NK-92 (cell line): Measurements from ENCODE around the gene CTIF.

ENCODE experiments used
- DNase-seq: peaks from one replicate; lab custom pipeline; 2025; ENCODE audit not compliant: unreplicated experiment; lab: John Stamatoyannopoulos, UW

Gene CTIF

DNA sequence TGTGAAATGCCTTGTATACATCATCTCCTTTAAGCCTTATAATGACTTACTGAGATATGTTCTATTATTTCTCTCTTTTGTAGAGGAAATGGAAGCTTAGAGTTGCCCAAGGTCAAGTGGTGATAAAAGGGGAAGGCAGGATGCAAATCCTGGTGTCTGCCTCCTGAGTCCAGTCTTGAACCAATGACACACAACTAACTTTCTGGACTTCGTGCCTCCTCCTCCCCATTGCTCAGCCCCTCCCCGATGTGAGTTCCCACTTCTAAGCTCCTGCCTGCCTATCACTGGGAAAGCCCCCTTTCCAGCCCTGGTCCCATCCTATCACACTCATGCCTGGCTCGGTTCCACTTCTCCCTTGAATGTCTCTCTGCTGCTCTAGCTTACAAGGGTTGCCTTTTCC is 6.9 kb upstream of the CTIF start:
- DNase-seq: no peak

DNA sequence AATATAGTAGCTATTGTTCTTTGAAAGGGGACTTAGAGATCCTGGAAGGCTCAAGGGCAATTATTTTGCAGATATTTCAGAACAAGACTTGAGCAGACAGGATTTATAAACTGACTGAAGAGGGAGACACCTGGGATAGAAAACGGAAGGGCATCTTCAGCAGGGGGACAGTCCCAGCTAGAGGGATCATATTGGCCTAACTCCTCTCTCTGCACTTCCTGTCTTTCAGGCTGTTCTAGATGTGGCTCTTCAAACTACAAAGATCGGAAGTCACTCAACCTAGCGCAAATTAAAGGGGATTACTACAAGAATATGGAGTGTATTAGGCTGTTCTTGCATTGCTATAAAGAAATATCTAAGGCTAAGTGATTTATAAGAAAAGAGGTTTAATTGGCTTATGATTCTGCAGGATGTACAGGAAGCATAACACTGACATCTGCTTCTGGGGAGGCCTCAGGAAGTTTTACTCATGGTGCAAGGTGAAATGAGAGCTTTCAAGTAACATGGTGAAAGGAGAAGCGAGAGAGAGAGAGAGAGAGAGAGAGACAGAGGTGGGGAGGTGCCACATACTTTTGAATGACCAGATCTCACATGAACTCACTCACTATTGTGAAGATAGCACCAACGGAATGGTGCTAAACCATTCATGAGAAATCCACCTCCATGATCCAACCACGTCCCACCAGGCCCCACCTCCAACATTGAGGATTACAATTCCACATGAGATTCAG is 5.3 kb upstream of the CTIF start:
- no peak for DNase-seq

DNA sequence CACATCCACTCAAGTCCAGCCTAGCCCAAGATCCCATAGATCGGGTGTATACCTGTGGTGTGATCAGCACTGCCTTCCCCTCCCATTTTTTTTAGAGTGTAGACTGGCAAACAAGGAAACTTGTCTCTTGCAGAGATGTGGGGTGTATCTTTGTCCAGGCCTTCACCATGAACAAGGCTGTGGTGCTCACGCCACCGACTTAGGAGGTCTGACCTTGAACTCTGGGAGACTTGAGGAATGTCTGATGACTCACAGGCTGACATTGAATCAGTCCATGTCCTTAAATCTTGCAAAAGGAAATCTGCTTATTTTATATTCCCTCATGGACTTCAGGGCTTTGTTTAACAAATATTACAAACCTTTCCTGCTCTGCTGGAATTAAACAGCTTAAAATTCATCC is 4.5 kb upstream of the CTIF start:
- DNase-seq: no peak

DNA sequence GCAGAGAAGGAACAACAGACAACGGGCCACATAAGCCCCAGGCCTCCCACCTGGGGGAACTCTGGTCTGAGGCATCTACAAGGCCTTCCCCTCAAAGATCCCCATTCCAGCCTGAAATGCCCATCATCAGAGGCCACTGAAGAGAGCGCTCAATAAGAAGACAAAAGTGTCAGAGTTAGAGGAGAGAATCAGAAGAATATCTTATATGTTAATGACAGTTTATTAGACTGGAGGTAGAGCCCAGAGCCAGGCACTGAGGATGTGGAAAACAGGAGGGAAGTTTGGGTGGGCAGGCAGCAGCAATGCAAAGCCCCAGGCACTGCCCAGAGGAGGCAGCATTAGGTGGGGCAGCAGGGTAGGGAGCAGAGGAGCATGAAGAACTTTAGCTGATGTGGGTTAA is 2.9 kb upstream of the CTIF start:
- DNase-seq: no peak

DNA sequence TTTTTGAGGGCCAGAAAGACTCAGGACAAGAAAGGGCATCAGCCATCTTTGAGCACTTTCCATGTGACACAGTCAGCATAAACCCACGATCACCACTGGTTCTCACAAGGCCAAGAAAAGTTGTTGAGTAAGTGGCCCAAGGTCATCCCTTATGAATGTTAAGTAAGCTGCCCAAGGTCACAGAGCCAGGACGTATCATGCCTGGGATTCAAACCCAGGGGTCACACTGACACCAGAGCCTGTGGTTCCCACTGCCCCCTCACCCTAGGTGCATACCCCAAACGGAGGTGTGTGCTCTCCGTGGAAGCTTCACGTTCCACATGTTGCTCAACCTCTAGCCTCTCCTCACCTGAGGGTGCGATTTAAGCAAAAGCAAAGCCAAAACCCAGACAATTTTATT is 2.3 kb upstream of the CTIF start:
- DNase-seq: no peak

DNA sequence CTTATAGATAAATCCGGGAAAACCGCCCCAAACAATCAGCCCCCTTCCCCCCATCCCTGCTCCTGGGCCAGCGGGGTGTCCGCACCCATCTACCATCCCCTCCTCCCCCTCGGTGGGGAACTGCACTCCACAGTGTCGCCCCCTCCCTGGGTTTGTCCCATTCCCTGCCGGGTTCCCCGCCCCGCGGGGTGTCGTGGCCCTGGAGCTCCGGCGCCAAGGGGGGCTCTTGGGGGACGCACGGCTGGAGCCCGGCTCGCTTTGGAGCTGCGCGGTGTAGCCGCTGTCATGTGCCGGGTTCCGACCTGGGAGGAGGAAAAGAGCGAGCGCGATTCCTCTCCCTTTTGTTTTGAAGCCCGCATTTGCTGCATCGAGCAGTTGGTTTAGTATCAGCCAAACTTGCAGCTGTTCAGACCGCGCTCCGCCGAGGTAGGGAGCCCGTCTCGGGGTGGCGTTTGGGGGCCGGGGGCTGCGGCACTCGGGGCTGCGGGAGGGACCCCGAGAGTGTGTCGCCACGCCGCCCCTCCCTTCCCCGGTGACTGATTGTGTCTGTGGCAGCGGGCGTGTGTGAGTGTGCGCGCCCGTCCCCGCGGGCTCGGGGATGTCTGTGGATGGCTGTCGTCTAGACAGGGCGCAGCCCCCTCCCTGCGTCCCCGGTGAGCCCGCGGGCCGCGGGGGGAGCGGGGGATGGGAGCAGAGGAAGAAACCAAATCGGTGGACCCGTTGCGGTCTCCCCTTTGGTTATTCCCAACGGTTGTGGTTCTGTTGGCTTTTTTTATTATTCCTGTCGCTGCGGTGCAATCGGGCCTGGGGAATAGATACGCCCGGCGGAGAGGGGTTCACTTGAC is 797 bp downstream of the CTIF start:
- DNase-seq: no peak

DNA sequence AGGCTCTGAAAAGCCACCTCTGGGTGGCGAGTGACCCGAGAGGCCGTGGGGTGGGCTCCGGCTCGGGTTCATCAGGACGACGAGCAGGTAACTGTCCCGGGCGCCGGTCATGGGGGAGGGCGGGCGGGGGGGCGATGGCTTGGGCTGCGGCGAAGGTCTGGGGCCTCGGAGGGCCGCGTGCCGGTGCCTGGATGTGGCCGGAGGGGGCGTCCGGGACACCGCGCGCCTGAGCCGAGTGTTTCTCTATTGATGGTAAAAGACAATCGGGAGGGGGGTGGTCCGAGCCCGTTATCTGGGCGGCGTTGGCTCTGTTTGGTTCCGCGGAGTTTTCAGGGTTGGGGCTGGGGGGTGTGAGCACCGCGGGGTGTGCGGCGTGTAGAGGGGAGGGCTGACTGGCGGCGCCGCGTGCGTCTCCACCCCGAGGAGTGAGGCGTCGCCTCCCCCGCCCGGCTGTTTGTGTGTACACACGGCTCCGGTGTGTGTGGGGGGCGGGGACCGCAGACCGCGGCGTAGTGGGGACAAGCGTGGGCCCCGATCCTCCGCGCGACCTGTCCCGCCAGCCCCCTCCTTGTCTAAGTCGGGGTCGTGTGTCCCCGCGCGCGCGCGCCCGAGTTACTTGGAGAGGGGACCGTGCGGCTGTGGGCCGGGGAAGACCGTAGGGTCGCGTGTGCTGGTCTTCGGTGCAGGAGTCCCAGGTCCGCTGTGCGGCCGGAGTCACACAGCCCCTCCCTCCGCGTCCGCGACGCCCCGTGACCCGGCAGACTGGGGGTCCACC is 1.6 kb downstream of the CTIF start:
- DNase-seq: no peak

DNA sequence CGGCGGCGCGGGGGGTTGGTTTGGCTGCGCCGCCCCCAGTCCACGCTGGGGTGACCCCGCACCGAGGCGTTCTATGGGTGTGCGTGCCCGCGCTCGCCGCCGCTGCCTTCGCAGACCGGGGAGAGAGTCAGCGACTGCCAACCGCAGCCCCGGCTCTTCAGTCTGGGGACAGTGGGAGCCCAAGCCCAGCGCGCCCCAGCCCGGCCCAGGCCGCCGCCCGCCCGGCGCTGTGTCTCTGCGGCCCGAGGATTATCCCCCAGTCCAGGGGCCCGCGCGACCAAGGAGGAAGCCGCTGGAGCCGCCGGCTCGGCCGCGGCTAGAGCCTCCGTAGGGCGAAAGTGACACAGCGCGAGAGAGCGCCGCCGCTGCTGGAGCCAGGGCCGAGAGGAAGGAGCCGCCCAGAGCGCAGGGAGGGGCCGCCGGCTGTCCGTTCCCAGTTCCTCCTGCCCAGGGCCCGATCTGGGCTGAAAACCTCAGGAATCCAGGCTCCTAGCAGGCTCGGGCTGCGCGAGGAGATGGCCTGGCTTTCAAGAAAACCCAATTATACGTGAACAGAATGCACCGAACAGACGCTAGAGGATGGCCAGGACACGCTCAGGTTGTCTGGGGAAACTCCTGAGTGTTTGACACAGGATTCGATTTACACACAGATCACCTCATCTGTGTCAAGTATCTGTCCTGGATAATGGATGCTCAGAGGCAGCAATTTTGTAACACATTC is 2.4 kb downstream of the CTIF start:
- DNase-seq: no peak

DNA sequence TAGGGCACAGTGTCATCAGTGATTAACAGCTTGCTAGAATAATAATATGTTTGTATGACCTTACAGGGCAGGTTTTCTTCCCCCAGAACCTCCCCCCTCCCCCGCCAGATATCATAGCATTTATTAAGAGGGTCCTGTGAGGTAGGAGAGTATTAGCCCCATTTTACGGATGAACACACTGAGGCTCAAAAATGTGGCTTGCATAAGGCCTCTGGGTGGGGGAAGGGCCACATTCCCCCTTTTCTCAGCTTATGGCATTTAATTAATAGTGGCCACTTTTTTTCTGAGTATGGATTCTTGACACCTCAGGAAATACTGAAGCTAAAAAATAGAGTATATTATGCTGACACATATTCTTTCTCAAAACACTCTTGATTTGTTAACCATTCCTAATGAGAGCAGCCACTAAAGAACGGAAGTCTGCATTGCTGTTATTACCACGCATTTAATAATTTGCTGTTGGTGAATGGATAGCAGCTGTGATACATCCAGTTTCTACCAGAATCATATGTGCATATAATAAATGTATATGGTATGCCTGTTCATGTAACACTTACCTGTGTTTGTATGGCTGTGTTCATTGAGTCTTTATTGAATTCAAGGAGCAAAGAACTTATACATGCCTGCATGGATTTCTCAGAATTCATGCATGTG is 3.0 kb downstream of the CTIF start:
- no peak for DNase-seq

DNA sequence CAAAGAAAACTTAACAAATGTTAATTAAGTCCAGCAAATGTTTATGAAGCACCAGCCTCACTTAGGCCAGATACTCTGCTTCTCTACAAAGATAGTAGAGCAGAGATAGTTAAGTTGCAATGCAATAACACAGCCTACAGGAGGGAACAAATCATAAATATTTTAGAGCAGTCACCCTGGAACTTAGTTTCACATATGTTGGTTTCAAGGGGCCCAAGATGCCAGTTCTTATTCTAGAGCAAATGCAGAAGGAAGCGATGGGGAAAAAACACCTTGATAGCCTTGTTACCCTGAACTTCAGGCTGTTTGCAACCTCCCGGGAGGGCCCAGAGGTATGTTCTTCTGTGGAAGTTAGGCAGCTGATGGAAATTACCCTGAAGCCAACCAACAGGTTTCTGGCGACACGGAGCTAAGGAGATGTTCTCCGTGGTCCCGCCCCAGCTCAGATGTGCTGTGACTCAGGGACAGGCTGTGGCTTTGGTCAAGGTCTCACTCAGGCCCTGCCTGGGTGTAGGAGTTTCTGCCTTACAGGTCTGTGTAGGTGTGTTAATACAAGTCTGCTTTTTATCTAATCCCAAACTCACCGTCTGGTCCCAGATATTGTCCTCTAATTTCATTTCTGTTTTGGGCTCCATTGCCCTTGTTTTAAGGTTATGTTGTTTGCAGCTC is 3.8 kb downstream of the CTIF start:
- DNase-seq: no peak

DNA sequence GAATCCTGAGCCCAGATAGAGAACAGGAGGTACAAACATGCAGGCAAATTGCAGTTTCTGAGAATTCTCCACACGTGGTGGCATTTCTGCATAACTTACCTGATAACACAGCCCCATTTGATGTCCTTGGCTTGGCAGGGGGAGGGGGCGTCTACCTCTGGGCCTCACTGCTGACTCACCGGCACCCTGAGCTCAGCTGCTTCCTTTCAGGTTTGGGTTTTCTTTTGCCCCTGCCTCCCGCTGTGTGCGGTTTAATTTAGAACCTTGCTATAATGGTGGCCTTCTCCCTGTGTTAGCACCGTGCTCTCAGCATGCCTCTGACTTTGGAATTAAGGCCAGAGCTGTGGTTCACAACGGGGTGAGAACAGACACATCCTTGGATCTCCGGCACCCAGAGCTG is 4.4 kb downstream of the CTIF start:
- no peak for DNase-seq

DNA sequence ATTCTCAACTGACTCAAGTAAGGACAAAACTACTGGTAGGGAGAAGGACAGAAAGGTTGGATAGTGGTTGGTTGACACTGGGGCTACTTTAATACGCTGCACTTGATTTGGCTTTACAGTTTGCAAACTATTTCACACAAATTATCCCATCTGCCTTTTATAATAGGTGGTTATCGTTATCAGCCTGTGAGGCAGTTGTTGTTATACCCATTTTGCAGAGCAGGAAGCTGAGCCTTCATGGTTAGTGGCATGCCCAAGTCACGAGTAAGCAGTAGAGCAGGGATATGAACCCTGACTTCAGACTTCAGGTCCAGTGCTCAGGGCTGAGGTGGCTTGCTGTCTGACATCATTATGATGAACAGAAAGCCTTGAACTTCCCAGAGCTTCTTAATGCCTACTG is 5.3 kb downstream of the CTIF start:
- DNase-seq: no peak

DNA sequence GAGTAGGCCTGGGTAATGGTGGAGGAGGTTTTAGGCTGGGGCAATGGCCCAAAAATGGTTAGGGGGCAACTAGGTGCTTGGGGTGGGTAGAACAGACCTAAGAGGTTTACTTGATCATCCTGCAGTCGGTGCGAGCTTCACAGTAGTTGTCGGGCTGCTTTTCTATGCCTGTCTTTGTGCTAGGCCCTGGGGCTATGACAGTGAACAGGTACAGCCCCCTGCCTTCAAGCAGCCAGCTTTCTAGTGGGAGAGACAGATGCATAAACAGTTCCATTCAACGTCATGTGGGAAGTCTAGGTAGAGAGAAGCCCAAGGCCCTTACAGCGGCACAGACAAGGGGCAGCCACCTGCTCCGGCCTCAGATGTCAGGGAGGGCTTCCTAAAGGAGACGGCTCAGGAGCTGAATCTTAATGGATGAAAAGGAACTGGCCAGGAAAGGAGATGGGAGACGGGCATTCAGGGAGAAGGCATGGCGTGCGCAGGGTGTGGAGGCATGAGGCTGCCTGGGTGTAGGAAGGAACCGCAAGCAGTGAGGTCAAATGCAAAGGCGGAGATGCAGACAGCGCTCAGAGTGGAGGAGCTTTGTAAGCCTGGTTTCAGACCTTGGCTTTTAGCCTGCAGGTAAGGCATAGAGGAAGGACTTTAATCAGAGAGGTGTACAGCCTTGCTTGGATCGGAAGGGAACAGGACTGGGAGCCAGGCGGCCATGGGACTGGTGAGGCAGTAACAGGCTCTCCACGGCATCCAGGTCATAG is 6.0 kb downstream of the CTIF start:
- DNase-seq: no peak

DNA sequence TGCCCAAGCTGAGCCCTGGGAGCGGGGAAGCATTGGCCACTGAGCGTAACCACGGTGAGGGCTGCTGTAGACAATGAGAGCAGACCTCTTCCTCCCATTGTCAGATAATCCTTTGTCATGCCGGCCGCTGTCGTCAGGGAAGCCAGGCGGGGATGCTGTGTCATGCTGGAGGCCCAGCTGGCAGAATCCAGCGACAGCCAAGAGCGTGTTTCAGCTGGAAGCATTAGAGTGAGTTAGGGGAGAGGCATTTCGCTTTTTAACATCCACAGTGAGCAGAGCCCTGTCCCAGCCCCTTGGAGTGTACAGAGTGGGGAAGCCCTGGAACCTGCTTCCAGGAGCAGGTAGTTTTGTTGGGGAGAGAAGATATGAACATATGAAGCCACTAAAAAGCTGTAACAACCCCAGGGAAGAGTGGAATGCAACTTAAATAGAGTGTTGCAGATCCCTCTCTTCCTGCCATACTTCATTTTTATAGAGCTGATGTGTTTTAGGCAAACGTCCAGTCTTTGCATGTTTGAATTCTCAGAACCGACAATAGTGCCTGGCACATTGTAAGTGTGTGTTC is 7.0 kb downstream of the CTIF start:
- no peak for DNase-seq

DNA sequence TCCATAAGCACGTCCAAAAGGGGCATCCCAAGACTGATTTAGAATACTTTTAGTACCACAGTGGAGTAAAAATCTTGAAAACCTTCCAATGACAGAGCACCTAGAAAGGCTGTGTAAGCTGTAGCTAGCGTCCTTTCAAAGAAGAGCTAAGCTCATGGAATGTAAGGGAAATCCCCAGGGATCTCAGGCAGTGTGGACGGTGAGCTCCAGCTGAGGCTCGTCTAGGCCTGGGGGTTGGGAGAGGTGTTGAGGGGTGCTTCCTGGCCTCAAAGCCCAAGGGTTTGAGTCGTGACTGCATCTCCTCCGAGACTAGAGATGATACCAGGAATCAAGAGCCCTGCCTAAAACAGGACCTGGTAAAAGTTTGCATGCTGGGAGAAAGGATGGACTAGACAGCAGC is 7.6 kb downstream of the CTIF start:
- DNase-seq: no peak

DNA sequence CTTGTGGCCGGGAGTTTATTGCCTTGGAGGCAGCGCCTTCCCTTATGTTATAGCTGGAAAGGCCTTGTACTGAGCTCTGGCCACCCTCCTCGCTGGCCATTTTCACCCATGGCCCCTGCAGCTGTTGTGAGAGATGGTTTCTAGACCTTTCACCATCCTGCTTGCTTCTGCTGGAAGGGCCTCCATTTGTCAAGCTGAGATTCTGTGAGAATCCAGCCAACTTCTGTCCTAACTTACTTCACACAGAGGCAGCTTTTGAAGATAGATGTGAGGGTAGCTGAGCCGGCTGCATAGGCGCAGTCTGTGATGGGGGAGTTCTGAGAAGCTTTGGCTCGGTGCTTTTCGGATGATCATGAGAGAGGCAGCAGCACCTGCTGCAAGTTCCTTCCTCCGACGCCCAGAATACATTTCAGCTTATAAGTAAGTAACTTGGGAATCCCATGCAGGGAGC is 8.7 kb downstream of the CTIF start:
- DNase-seq: no peak

DNA sequence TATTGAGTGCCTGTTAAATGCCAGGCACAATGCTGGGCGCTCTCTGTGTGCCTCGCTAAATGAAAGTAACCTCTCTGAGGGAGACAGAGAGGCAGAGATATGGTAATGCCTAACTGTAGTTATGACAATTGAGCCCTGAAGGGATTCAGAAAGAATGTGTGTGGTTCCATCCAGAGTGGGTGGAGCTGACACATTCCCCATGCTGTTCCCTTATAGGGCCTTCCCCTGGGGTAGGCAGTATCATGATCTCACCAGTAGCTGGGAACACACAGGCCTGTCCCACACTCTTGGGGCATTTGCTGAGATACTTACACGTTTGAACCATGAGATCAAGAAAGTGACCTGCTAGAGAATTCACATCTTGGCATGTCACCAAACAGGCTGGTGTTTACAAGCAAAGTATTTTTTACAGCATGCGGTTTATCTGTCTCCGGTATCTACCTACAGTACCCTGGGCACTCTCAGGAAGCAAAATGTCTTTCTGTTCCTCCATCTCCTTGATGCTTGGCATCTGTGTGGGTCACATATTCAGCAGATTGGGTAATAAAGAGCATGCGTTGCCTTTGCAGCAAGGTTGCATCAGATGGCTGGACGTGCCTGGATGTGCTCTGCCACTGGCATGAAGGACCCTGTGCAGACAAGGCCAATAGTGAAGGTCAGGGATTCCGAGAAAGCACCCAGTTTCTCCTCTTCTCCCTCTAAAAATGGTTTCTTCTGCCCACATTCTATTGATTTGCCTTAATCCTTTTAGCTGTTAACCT is 9.4 kb downstream of the CTIF start:
- DNase-seq: no peak

DNA sequence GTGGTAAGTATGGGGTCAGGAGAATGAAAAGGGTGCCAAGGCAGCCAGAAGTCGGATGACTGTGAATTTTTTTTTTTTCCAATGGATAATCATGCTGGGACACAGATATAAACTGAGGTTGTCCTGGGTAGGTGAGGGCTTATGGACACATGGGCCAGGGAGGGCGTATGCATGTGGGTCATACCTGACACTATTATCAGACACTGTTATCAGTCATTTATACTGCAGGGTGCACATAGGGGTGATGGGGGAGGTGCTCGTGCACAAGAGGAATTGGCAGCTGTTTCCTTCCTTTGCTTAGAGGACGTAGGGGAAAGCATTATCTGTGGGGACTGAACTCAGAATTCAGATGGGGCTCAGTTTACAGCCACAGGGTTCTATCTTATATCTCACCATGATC is 10.1 kb downstream of the CTIF start:
- DNase-seq: no peak
